H1 (cell line): ENCODE results near the gene F3. TPM values are rescaled to one million over a fixed set of nuclear protein-coding genes. Genes with fewer than 3 reads are reported as not detected.

ENCODE experiments used
- CTCF ChIA-PET: fragments of 300-600 bp; sonication (Branson Sonifier 250); formaldehyde crosslinking; loops from one replicate; lab custom pipeline; 2021; ENCODE audit not compliant: partially characterized antibody; lab: Charles Lee
- POLR2A ChIA-PET: fragments of 300-600 bp; sonication (Branson Sonifier 250); formaldehyde crosslinking; loops from one replicate; lab custom pipeline; 2021; ENCODE audit warnings: inconsistent platforms; ENCODE audit not compliant: partially characterized antibody; lab: Charles Lee
- DNase-seq, 2 experiments: peaks; one replicate each; pipeline versions ENCODE4 v3.0.0 to v3.0.0-alpha.2; 2010 to 2022; ENCODE audit warnings: low spot score in 2 of 2, low read depth in 1 of 2, mixed read lengths in 1 of 2
- FAIRE-seq: peaks from 2 replicates; lab custom pipeline; 2011; peaks lifted over from hg19 to GRCh38; lab: Jason Lieb, UNC
- H2AFZ ChIP-seq: 2 replicates; pipeline ENCODE4 v1.8.1; 2012; ENCODE audit warnings: low read length, inconsistent platforms
- H2AK5ac ChIP-seq: 2 replicates; pipeline ENCODE4 v1.6.1; 2013; ENCODE audit warnings: low read depth, low read length
- H2BK120ac ChIP-seq: replicated peaks from 2 replicates; pipeline ENCODE3; 2013; ENCODE audit warnings: low read depth, low read length, inconsistent platforms
- H2BK12ac ChIP-seq: 2 replicates; pipeline ENCODE4 v1.6.1; 2013; ENCODE audit warnings: low read depth, low read length
- H2BK15ac ChIP-seq: 2 replicates; pipeline ENCODE4 v1.6.1; 2013; ENCODE audit warnings: low read length
- H2BK20ac ChIP-seq: 2 replicates; pipeline ENCODE4 v1.6.1; 2013; ENCODE audit warnings: low read length
- H2BK5ac ChIP-seq: 2 replicates; pipeline ENCODE4 v1.6.1; 2013; ENCODE audit warnings: low read depth, low read length
- H3K14ac ChIP-seq: 2 replicates; pipeline ENCODE4 v1.6.1; 2013; ENCODE audit warnings: inconsistent platforms; ENCODE audit not compliant: insufficient read length
- H3K18ac ChIP-seq: 2 replicates; pipeline ENCODE4 v1.6.1; 2013; ENCODE audit warnings: low read length; ENCODE audit errors: extremely low read depth
- H3K23ac ChIP-seq: 2 replicates; pipeline ENCODE4 v1.6.1; 2013; ENCODE audit warnings: inconsistent platforms; ENCODE audit not compliant: insufficient read length
- H3K23me2 ChIP-seq: 2 replicates; pipeline ENCODE4 v1.6.1; 2013; ENCODE audit warnings: low read depth, low read length
- H3K27ac ChIP-seq: 2 replicates; pipeline ENCODE4 v1.6.1; 2011; ENCODE audit warnings: low read depth, low read length, inconsistent platforms
- H3K27me3 ChIP-seq, 4 experiments: replicated peaks in 1 of 4; 1 replicate in 1 of 4; 2 replicates in 3 of 4; pipeline versions ENCODE4 v1.6.1 to v1.8.1; 2011 to 2013; ENCODE audit warnings: low read length in 3 of 4, mild to moderate bottlenecking in 3 of 4, inconsistent platforms in 2 of 4, mixed read lengths in 2 of 4, moderate library complexity in 1 of 4; ENCODE audit not compliant: control insufficient read depth in 3 of 4, insufficient read depth in 3 of 4; ENCODE audit errors: extremely low read depth in 1 of 4
- H3K36me3 ChIP-seq, 4 experiments: 2 replicates each; pipeline versions ENCODE4 v1.6.1 to v1.8.1; 2011 to 2013; ENCODE audit warnings: mild to moderate bottlenecking in 4 of 4, low read length in 3 of 4, moderate library complexity in 2 of 4, control low read depth in 1 of 4, inconsistent platforms in 1 of 4; ENCODE audit not compliant: insufficient read depth in 4 of 4, control insufficient read depth in 2 of 4
- H3K4ac ChIP-seq: replicated peaks from 2 replicates; pipeline ENCODE3; 2013; ENCODE audit warnings: low read length, low read depth, mixed read lengths, inconsistent platforms; ENCODE audit not compliant: insufficient read length
- H3K4me1 ChIP-seq, 4 experiments: replicated peaks in 1 of 4; 1 replicate in 1 of 4; 2 replicates in 3 of 4; pipeline versions ENCODE4 v1.6.1 to v1.8.1; 2011 to 2013; ENCODE audit warnings: low read length in 3 of 4, inconsistent platforms in 2 of 4, mixed read lengths in 1 of 4; ENCODE audit not compliant: insufficient read depth in 4 of 4, control insufficient read depth in 3 of 4
- H3K4me2 ChIP-seq, 2 experiments: 2 replicates each; pipeline versions ENCODE4 v1.6.1 to v1.8.1; 2011 to 2013; ENCODE audit warnings: low read depth in 2 of 2, low read length in 2 of 2, control low read depth in 1 of 2, inconsistent platforms in 1 of 2, mild to moderate bottlenecking in 1 of 2; ENCODE audit not compliant: insufficient read depth in 1 of 2
- H3K4me3 ChIP-seq, 4 experiments: fragments of 200-600, 300-600 bp in 1 of 4; sonication (generic), shearing (Covaris generic), sonication (Bioruptor Twin) in 1 of 4; 2 replicates each; pipeline versions ENCODE4 v1.5.1 to v1.8.1; 2011 to 2016; ENCODE audit warnings: low read length in 4 of 4, low read depth in 3 of 4, control low read depth in 2 of 4, inconsistent platforms in 2 of 4, mild to moderate bottlenecking in 2 of 4, mixed read lengths in 1 of 4, moderate library complexity in 1 of 4; ENCODE audit not compliant: insufficient read depth in 2 of 4; ENCODE audit errors: extremely low read depth in 1 of 4
- H3K56ac ChIP-seq: replicated peaks from 2 replicates; pipeline ENCODE3; 2013; ENCODE audit warnings: low read depth, mild to moderate bottlenecking, mixed read lengths, low read length, inconsistent platforms; ENCODE audit not compliant: insufficient read length
- H3K79me1 ChIP-seq: 2 replicates; pipeline ENCODE4 v1.6.1; 2013; ENCODE audit warnings: low read depth, low read length, control low read depth
- H3K79me2 ChIP-seq, 2 experiments: 2 replicates each; pipeline versions ENCODE4 v1.6.1 to v1.8.1; 2012 to 2013; ENCODE audit warnings: low read length in 2 of 2, mild to moderate bottlenecking in 2 of 2, inconsistent platforms in 1 of 2; ENCODE audit not compliant: insufficient read depth in 2 of 2, control insufficient read depth in 1 of 2
- H3K9ac ChIP-seq, 4 experiments: replicated peaks in 1 of 4; 1 replicate in 1 of 4; 2 replicates in 3 of 4; pipeline versions ENCODE4 v1.6.1 to v1.8.1; 2011 to 2013; ENCODE audit warnings: low read depth in 3 of 4, low read length in 3 of 4, control low read depth in 2 of 4, mild to moderate bottlenecking in 2 of 4, moderate library complexity in 2 of 4, inconsistent platforms in 1 of 4; ENCODE audit errors: extremely low read depth in 1 of 4
- H3K9me3 ChIP-seq, 2 experiments: 2 replicates each; pipeline versions ENCODE4 v1.6.1 to v1.8.1; 2012 to 2013; ENCODE audit warnings: mild to moderate bottlenecking in 2 of 2, moderate library complexity in 2 of 2, control low read depth in 1 of 2, inconsistent platforms in 1 of 2, low read depth in 1 of 2, low read length in 1 of 2, mixed read lengths in 1 of 2; ENCODE audit not compliant: insufficient read depth in 2 of 2
- H4K20me1 ChIP-seq, 2 experiments: replicated peaks in 1 of 2; 2 replicates each; pipeline versions ENCODE3 to v1.8.1; 2011 to 2013; ENCODE audit warnings: inconsistent platforms in 2 of 2, low read length in 2 of 2, mild to moderate bottlenecking in 1 of 2; ENCODE audit not compliant: insufficient read depth in 2 of 2, control insufficient read depth in 1 of 2
- H4K5ac ChIP-seq: 2 replicates; pipeline ENCODE4 v1.6.1; 2013; ENCODE audit warnings: low read length, low read depth, mixed read lengths, inconsistent platforms; ENCODE audit not compliant: insufficient read length
- H4K8ac ChIP-seq: 2 replicates; pipeline ENCODE4 v1.8.0; 2013; ENCODE audit warnings: mild to moderate bottlenecking, moderate library complexity, low read length, inconsistent platforms; ENCODE audit not compliant: insufficient read depth; ENCODE audit errors: extremely low read depth
- H4K91ac ChIP-seq: replicated peaks from 2 replicates; pipeline ENCODE3; 2013; ENCODE audit warnings: low read length, mixed read lengths, inconsistent platforms; ENCODE audit not compliant: insufficient read length
- ATF3 ChIP-seq: IDR thresholded peaks from 2 replicates; pipeline ENCODE4 v1.6.1; 2011; ENCODE audit warnings: low read depth, mild to moderate bottlenecking, low read length; ENCODE audit not compliant: insufficient read depth
- BRCA1 ChIP-seq: IDR thresholded peaks from 2 replicates; pipeline ENCODE4 v1.6.1; 2012; ENCODE audit warnings: low read depth, low read length, improper control_type of control experiment
- CREB1 ChIP-seq: IDR thresholded peaks from 2 replicates; pipeline ENCODE4 v1.6.1; 2012; ENCODE audit warnings: inconsistent platforms
- CTBP2 ChIP-seq: IDR thresholded peaks from 2 replicates; pipeline ENCODE4 v1.7.0; 2011; ENCODE audit warnings: borderline replicate concordance, mild to moderate bottlenecking, moderate library complexity, mixed read lengths, low read length; ENCODE audit not compliant: insufficient read depth, insufficient read length
- EGR1 ChIP-seq: IDR thresholded peaks from 2 replicates; pipeline ENCODE4 v1.6.1; 2011; ENCODE audit warnings: low read depth, low read length, borderline replicate concordance
- EP300 ChIP-seq, 2 experiments: IDR thresholded peaks; 1 replicate in 1 of 2; 2 replicates in 1 of 2; pipeline ENCODE4 v1.6.1; 2011 to 2012; ENCODE audit warnings: low read depth in 2 of 2, low read length in 2 of 2, mild to moderate bottlenecking in 2 of 2, borderline replicate concordance in 1 of 2, inconsistent platforms in 1 of 2, moderate library complexity in 1 of 2
- EZH2 ChIP-seq: fragments of 200-600 bp; sonication (generic); IDR thresholded peaks from 2 replicates; pipeline ENCODE4 v1.7.1; 2012; ENCODE audit warnings: low read depth, mild to moderate bottlenecking, moderate library complexity, low read length, inconsistent platforms; ENCODE audit not compliant: severe bottlenecking
- HDAC2 ChIP-seq, 2 experiments: fragments of 300-600 bp in 1 of 2; sonication (generic) in 1 of 2; IDR thresholded peaks; 2 replicates each; pipeline ENCODE4 v1.6.1; 2011 to 2012; ENCODE audit warnings: low read depth in 2 of 2, low read length in 2 of 2, mild to moderate bottlenecking in 2 of 2, moderate library complexity in 2 of 2, borderline replicate concordance in 1 of 2, inconsistent platforms in 1 of 2
- JUN ChIP-seq: IDR thresholded peaks from 2 replicates; pipeline ENCODE4 v1.6.1; 2011; ENCODE audit warnings: low read depth, mild to moderate bottlenecking, improper control_type of control experiment, low read length
- RNF2 ChIP-seq: fragments of 200-900, 300-1000 bp; sonication (generic); IDR thresholded peaks from 2 replicates; pipeline ENCODE4 v1.7.1; 2016; ENCODE audit warnings: borderline replicate concordance, low read depth, mild to moderate bottlenecking, antibody characterized with exemption, low read length; ENCODE audit not compliant: poor library complexity, severe bottlenecking; ENCODE audit errors: missing control alignments
- TBP ChIP-seq: IDR thresholded peaks from 2 replicates; pipeline ENCODE4 v1.6.1; 2011; ENCODE audit warnings: low read depth, low read length, improper control_type of control experiment
- YY1 ChIP-seq: IDR thresholded peaks from 2 replicates; pipeline ENCODE4 v1.6.1; 2011; ENCODE audit warnings: low read depth, mild to moderate bottlenecking, low read length
- ZNF274 ChIP-seq: IDR thresholded peaks from 2 replicates; pipeline ENCODE4 v1.7.0; 2012; ENCODE audit warnings: low read length, borderline replicate concordance; ENCODE audit errors: extremely low read depth
- WGBS, 2 experiments: shearing (Covaris generic) in 1 of 2; methylation state at CpG; one replicate each; pipeline versions ENCODE4 v1.1.6 to v1.1.7; 2013 to 2015; ENCODE audit warnings: low lambda C conversion rate in 2 of 2, mixed read lengths in 2 of 2, inconsistent platforms in 1 of 2, low coverage in 1 of 2, missing lambda C conversion rate in 1 of 2; ENCODE audit not compliant: insufficient replicate concordance in 2 of 2, insufficient coverage in 1 of 2, insufficient read length in 1 of 2; ENCODE audit errors: extremely low coverage in 1 of 2, missing lambda C conversion rate in 1 of 2; 5-methylcytosine and 5-hydroxymethylcytosine counted together
- polyA plus RNA-seq, 7 experiments: library from polyadenylated mRNA; depleted of rRNA in 3 of 7; stranded (reverse) in 5 of 7; unstranded in 2 of 7; fragments of >200 nt in 5 of 7; fragments of 200-250 nt in 2 of 7; gene quantifications; 1 replicate in 5 of 7; 2 replicates in 1 of 7; 4 replicates in 1 of 7; pipeline versions ENCODE4 v1.2.1 to v1.2.3, GENCODE V29; 2011 to 2013; ENCODE audit warnings: missing spikeins in 2 of 7, mixed read lengths in 2 of 7
- total RNA-seq: library from RNA; stranded (reverse); fragmentation: NEBNext Ultra II Directional; extraction: Animal tissue kit (Norgen Biotek cat#: 25700); gene quantifications from 2 replicates; pipeline ENCODE4 v1.2.1, GENCODE V29; 2021

F3 gene
- total and polyA plus RNA-seq, 2 of the 8 experiments (the other 6 are each of a cell fraction or from before 2014, with no cell fraction given): 2.6 to 8.6 TPM

GRCh38 chr1:94589728-94590127 lies 48.2 kb upstream of the F3 start:
- no peak overlapping the region for H3K4ac ChIP-seq
- no peak overlapping the region for H3K18ac ChIP-seq
- no peak overlapping the region for H4K91ac ChIP-seq
- no peak overlapping the region for H4K8ac ChIP-seq
- H3K23me2 ChIP-seq: no peaks in the 10 kb centered on the region
- H2BK120ac ChIP-seq: no peak overlapping the region
- H3K27me3 ChIP-seq: no peaks in the 10 kb centered on the region
- no peak overlapping the region for H4K5ac ChIP-seq
- H3K56ac ChIP-seq: no peak overlapping the region
- H2BK5ac ChIP-seq: no peak overlapping the region
- no peaks in the 10 kb centered on the region for H3K79me1 ChIP-seq
- H3K36me3 ChIP-seq: no peaks in the 10 kb centered on the region
- H3K23ac ChIP-seq: no peak overlapping the region
- H3K14ac ChIP-seq: no peak overlapping the region
- 91% methylated on average over 4 of the region's 4 CpGs; no CpG with 5 or more reads in 1 of the 2 experiments for WGBS, 2 experiments
- no peaks in the 10 kb centered on the region for H4K20me1 ChIP-seq
- H3K4me1 ChIP-seq: no peaks in the 10 kb centered on the region; a peak in 1 of 7 replicates
- no peak overlapping the region for H3K4me3 ChIP-seq
- peak in 1 of 2 experiments; percentile 13 for DNase-seq
- no peak for FAIRE-seq
- CTCF ChIA-PET: interaction anchor here (1.0 to 4.7 kb wide), 4 partner anchors 9 to 216 kb away, joined by 3 to 24 read pairs (median 4); no protein-coding TSS in a partner anchor
- no peaks in the 10 kb centered on the region for H3K9me3 ChIP-seq
- no peak overlapping the region for H2BK12ac ChIP-seq
- no peak overlapping the region for H3K4me2 ChIP-seq
- H2BK20ac ChIP-seq: no peak overlapping the region
- H2AK5ac ChIP-seq: no peak overlapping the region
- no peak overlapping the region for H3K27ac ChIP-seq
- H3K9ac ChIP-seq: no peak overlapping the region
- POLR2A ChIA-PET: no interaction called here
- H3K79me2 ChIP-seq: no peaks in the 10 kb centered on the region
- no peak overlapping the region for H2AFZ ChIP-seq
- no peak overlapping the region for H2BK15ac ChIP-seq
- TF ChIP-seq EGR1 (no peak), CTBP2 (no peak), CREB1 (no peak), JUN (no peak), BRCA1 (no peak), EP300 (IDR thresholded peaks at IDR 0.05; ENCODE audit: borderline replicate concordance in 1 of 2, low read depth in 2 of 2, low read length in 2 of 2) (no peak), RNF2 (no peak), TBP (no peak), HDAC2 (IDR thresholded peaks at IDR 0.05; ENCODE audit: borderline replicate concordance in 1 of 2, low read depth in 2 of 2, low read length in 2 of 2) (no peak), YY1 (no peak), EZH2 (no peak), ATF3 (no peak), ZNF274 (no peak)
